Right atrium auricular region (tissue), 2 donors: ENCODE data around the gene VOPP1. TPM values are rescaled to one million over a fixed set of nuclear protein-coding genes. Genes with fewer than 3 reads are reported as not detected.

ENCODE experiments used
- DNase-seq: peaks from one replicate; pipeline ENCODE4 v3.0.0-alpha.2; 2019; ENCODE audit warnings: low spot score
- H3K27ac ChIP-seq, 2 donors: fragments of 200-600 bp; sonication (generic); 1 replicate in 1 of 2; 2 replicates in 1 of 2; pipeline ENCODE4 v1.5.1; 2016 to 2019
- H3K27me3 ChIP-seq, 2 donors: fragments of 200-600 bp; sonication (generic); one replicate each; pipeline versions ENCODE4 v1.5.1 to v1.6.0; 2017 to 2019
- H3K36me3 ChIP-seq: fragments of 200-600 bp; sonication (generic); one replicate; pipeline ENCODE4 v1.5.1; 2016
- H3K4me1 ChIP-seq, 2 donors: fragments of 200-600 bp; sonication (generic); one replicate each; pipeline versions ENCODE4 v1.5.1 to v1.6.0; 2017 to 2019
- H3K4me3 ChIP-seq, 2 donors: fragments of 200-600 bp; sonication (generic); 1 replicate in 1 of 2; 2 replicates in 1 of 2; pipeline ENCODE4 v1.5.1; 2017 to 2019; ENCODE audit warnings: mild to moderate bottlenecking in 1 of 2, moderate library complexity in 1 of 2
- H3K9me3 ChIP-seq, 2 donors: fragments of 200-600 bp; sonication (generic); one replicate each; pipeline ENCODE4 v1.5.1; 2019
- total RNA-seq, 2 donors: library from RNA; depleted of rRNA; stranded (reverse); fragments of >200 nt; gene quantifications; one replicate each; pipeline ENCODE4 v1.1.0, GENCODE V29; 2016
- TF ChIP-seq, protein P1 (sequence below), 2 donors: fragments of 200-600 bp; sonication (generic); IDR thresholded peaks; one replicate each; pipeline ENCODE4 v1.5.1; 2019; ENCODE audit warnings: antibody characterized with exemption in 2 of 2

The VOPP1 gene
- total RNA-seq, 2 donors from 2014 or later = 21.4 to 24.1 TPM

GRCh38 chr7:55540226-55540858, 32.0 kb downstream of the VOPP1 start:
- Histone ChIP-seq H3K36me3 (no peaks in the 10 kb centered on the region), H3K4me1 (peaks cover 0 to 26% of the 10 kb centered on the region in 2 donors), H3K27ac (no peak overlapping the region), H3K27me3 (no peaks in the 10 kb centered on the region), H3K9me3 (no peaks in the 10 kb centered on the region), H3K4me3 (no peak overlapping the region)
- DNase-seq = no peak
- TF ChIP-seq, protein P1, sequence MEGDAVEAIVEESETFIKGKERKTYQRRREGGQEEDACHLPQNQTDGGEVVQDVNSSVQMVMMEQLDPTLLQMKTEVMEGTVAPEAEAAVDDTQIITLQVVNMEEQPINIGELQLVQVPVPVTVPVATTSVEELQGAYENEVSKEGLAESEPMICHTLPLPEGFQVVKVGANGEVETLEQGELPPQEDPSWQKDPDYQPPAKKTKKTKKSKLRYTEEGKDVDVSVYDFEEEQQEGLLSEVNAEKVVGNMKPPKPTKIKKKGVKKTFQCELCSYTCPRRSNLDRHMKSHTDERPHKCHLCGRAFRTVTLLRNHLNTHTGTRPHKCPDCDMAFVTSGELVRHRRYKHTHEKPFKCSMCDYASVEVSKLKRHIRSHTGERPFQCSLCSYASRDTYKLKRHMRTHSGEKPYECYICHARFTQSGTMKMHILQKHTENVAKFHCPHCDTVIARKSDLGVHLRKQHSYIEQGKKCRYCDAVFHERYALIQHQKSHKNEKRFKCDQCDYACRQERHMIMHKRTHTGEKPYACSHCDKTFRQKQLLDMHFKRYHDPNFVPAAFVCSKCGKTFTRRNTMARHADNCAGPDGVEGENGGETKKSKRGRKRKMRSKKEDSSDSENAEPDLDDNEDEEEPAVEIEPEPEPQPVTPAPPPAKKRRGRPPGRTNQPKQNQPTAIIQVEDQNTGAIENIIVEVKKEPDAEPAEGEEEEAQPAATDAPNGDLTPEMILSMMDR (IDR thresholded peaks at IDR 0.05) = no peak

- H3K36me3 ChIP-seq = no peaks in the 10 kb centered on the region
- H3K4me3 ChIP-seq = no peak overlapping the region
- TF ChIP-seq, protein P1 (IDR thresholded peaks at IDR 0.05) = no peak
- peaks cover 0 to 36% of the 10 kb centered on the region in 2 donors for H3K4me1 ChIP-seq
- no peak overlapping the region for H3K27ac ChIP-seq
- H3K9me3 ChIP-seq = no peaks in the 10 kb centered on the region
- no peak for DNase-seq
- no peaks in the 10 kb centered on the region for H3K27me3 ChIP-seq
Measured at GRCh38 chr7:55539380-55539779, 32.9 kb downstream of the VOPP1 start.

GRCh38 chr7:55538538-55538937, 33.8 kb downstream of the VOPP1 start:
- Histone ChIP-seq H3K4me1 (peaks cover 0 to 44% of the 10 kb centered on the region in 2 donors), H3K36me3 (no peaks in the 10 kb centered on the region), H3K27me3 (no peaks in the 10 kb centered on the region), H3K4me3 (no peak overlapping the region), H3K9me3 (no peaks in the 10 kb centered on the region), H3K27ac (no peak overlapping the region)
- no peak for DNase-seq
- TF ChIP-seq, protein P1 (IDR thresholded peaks at IDR 0.05) = no peak

- Histone ChIP-seq H3K27me3 (no peaks in the 10 kb centered on the region), H3K4me3 (no peak overlapping the region), H3K4me1 (peaks cover 0 to 49% of the 10 kb centered on the region in 2 donors), H3K27ac (no peak overlapping the region), H3K9me3 (no peaks in the 10 kb centered on the region), H3K36me3 (no peaks in the 10 kb centered on the region)
- DNase-seq = no peak
- TF ChIP-seq, protein P1 (IDR thresholded peaks at IDR 0.05) = no peak
Measured at GRCh38 chr7:55537458-55537990, 34.8 kb downstream of the VOPP1 start.

GRCh38 chr7:55536619-55537457, 35.5 kb downstream of the VOPP1 start:
- TF ChIP-seq, protein P1 (IDR thresholded peaks at IDR 0.05) = no peak
- H3K27ac ChIP-seq = no peak overlapping the region
- no peaks in the 10 kb centered on the region for H3K36me3 ChIP-seq
- H3K4me1 ChIP-seq = peaks cover 0 to 49% of the 10 kb centered on the region in 2 donors
- DNase-seq = no peak
- no peaks in the 10 kb centered on the region for H3K27me3 ChIP-seq
- no peaks in the 10 kb centered on the region for H3K9me3 ChIP-seq
- H3K4me3 ChIP-seq = no peak overlapping the region
